HG03558 (cell line): ENCODE measurements around the gene CAPN5.

Experiments used
- ATAC-seq: cut with Tn5 transposase; IDR thresholded peaks from one replicate; pipeline ENCODE4 v1.9.1; 2021; ENCODE audit warnings: moderate number of reproducible peaks; ENCODE audit not compliant: unreplicated experiment; ENCODE audit errors: extremely low read depth

Gene CAPN5

DNA sequence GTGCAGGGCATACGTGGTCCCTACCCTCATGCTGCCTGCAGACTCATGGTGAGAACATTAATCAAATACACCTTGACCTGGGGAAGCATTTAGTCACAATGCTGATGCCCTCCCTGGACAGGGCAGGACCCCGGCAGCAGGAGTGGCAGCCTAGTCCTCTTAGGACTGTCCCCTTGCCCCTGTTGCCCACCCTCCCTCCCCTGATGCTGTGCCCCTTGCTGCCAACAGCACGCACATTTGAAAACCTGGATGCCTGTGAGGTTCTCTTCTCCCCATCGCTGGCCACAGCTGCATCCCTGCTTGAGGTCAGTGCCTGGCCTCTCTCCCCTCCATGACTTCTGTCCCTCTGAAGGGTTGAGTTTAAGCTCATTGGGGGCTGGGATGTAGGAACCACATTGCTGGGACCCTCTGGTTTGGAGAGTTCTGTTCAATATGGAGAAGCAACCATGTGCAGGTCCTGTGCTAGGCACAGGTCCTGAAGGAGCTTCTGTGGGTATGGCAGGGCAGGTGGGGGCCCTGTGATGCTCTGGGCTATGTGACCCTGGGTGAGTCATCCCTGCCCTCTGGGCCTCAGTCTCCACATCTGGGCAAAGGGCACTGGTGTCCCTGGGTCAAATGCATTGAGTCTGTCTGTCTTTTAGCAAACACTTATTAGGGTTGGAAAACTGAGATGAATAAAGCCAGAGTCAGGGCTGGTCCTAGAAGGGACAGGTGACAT lies 92.6 kb downstream of the CAPN5 start:
- no peak for ATAC-seq

DNA sequence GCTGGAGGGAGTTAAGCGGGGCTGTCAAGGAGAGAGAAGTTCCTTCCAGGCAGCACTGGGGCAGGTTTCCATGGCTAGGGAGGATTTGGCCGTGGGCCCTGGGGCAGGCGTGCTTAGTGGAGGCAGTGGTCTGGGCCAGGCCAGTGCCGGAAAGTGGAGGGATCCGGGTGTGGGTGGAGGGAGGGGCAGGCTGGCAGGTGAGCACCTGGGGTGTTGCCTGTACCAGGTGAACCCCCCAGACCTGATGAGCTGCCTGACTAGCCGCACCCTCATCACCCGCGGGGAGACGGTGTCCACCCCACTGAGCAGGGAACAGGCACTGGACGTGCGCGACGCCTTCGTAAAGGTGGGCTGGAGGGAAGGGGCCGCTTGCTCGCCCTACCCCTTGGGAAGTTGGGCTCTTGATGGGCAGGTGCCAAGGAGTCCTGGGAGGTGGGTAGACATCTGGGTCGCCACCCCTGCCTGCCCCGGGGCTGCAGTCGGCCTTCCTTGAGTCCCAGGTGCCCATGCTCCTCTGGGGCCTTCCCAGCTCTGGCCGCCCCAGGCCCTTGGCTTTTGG lies 93.2 kb downstream of the CAPN5 start:
- no peak for ATAC-seq

DNA sequence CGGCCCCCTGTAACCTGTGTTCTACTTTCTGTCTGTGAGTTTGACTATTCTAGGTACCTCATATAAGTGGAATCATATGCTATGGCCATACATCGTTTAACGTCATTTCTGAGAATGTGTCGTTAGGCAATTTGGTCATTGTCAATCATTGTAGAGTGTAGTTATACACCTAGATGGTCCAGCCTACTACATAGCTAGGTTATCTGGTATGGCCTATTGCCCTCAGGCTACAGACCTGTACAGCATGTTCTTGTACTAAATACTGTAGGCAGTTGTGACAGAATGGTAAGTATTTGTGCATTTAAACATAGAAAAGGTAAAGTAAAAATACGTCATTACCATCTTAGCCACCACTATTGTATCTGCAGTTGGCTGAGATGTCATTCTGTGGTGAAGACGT lies 96.5 kb downstream of the CAPN5 start:
- no peak for ATAC-seq

DNA sequence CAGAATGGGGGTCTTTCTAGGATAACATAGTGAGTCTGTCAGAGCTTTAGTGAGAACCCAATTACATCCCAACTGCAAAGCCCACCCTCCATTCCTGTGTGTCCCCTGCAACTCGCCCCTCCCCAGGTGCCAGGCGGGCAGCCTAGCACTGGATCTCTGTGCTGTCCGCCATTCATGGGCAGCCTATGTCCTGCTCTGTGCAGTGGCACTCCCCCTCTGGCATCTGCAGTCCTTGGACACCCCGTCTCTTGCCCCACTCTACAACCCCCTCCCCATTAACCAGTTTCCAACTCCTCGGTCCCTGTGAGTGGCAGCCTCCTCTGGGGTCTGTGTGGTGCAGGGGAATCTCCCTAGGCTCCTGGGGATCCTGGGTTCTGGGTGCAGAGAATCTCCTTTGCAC lies 98.3 kb downstream of the CAPN5 start:
- ATAC-seq, result no peak

DNA sequence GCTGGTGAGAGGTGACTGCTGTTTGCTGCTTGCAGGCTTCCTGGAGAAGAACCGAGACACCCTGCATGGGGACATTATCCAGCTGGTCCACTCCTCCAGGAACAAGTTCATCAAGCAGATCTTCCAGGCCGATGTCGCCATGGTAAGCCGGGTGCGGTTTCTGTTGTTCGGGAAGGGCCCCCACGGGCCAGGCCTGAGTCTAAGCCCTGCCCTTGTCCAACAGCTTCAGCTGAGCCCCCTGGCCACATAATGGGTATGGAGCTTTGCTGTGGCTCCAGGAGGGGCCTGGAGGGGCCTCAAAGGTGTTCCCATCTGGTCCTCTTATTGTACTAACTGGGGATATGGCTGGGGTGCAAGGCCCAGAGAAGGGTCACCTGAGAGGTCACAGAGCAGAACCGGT lies 99.2 kb downstream of the CAPN5 start:
- no peak for ATAC-seq

DNA sequence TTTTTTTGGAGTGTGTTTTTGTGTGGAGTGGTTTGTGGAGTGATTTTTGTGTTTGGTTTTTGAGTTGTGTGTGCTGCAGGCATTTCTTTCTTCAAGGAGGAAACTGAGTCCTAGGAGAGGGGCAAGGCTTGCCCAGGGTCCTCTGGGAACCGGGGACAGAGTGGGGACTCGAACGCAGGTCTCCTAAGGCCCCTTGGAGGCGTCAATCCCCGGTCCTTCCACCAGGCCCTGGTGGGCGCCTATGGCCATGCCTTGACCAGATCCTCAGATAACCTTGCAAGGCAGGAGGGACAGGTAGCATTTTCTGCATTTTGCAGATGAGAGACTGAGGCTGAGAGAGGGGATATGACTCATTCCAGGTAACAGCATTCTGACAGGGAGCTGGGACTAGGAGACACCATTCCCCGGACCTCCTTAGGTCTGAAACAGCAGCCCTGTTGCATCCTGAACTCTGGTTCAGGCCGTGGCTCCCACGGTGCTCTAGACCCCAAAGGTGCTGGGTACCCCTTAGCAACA lies 100.4 kb downstream of the CAPN5 start:
- no peak for ATAC-seq

DNA sequence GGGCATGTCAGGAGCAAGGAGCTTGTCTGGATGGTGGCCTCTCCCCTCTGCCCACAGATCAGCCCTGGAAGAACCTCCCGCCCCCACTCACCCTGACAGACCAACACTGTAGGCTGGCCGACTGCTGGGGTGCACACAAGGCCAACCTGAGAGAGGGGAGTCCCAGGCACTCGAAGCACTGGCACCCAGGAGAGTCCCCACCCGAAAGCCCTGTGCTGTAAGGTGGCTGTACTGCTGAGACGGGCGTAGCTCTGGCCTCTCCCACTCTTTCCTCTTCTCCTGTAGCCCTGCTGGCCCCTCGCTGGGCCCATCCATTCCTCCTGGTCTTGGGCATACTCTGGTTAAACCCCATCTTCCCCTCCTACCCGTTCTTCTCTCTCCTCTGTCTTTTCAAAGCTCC lies 101.0 kb downstream of the CAPN5 start:
- no peak for ATAC-seq

DNA sequence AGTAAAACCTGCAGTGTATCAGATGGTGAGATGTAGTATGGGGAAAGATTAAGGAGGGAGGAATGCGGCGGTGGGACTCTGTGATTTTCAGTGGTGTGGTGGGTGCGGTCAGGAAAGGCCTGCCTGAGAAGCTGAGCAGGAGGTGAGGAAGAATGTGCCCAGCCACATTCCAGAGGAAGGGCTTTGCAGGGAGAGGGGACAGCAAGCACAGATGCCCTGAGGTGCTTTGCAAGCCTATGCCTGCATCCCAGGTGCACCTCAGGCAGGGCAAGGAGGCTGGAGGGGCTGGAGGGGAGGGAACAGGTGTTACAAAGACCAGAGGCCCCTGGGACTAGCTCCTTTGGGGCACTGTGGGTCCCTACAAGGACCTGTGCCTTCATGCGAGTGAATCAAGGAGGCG lies 103.3 kb downstream of the CAPN5 start:
- ATAC-seq, result no peak

DNA sequence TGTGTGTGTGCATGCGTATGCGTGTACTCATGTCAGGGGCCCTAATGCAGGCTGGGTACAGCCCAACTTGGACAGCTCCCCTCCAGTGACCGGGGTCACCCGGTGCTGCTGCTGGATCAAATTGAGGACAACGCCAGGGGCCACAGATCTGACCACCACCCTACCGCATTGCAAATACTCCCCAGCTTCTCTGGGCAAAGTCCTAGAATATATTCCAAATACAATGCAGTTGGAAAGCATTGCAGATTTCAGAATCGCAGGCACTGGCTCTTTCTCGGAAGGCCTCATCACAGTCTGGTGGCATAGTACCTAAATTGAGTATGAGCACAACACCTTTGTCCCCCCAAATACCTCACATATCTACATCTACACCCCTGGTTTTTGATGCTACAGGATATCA lies 104.5 kb downstream of the CAPN5 start:
- ATAC-seq, result no peak

DNA sequence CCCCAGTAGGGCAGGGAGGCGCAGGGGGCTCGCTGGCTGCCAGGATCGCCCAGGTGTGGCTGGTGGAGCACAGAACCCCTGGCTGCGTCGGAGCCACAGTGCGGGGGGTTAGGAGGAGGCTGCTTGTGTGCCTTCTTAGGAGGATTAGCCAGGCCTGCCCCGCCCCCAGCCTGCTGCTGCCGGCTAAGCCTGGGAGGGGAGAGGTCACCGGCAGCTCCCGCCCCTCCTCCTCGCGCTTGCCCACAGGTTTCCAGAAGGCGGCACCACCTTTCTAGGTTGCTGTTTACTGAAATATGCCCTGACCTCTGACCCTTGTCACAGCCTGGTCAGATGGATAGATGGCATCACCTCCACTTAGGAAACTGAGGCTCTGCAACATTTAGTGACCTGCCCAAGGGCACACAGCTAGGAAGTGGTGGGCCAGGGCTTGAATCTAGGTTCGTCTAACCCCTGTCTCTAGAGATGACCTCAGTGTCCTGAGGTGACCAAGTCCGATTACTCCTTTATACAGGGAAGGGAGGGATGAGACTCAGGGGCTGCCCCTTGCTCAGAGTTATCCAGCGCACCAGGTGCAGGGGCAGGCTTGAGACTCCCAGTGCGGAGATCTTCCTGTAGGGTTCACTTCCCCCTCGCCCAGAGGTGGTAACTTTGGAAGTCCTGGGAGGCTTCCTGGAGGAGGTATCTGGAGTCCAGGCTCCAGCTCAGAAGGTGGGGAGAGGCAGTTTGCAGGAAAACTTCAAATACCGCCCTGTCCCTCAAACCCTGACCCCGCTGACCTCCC lies 105.3 kb downstream of the CAPN5 start:
- no peak for ATAC-seq

DNA sequence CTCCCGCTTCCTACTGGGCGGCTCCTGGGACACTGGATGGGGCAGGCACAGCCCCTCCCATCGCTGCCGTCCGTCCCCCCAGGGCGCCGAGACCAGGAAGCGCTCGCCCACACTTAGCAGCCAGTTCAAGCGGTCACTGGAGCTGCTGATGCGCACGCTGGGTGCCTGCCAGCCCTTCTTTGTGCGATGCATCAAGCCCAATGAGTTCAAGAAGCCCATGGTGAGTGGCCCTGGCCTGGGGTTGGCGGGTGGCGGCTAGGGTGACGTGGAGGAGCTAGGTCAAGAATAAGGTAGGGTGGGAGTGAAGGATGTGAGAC lies 105.9 kb downstream of the CAPN5 start:
- ATAC-seq, result no peak

DNA sequence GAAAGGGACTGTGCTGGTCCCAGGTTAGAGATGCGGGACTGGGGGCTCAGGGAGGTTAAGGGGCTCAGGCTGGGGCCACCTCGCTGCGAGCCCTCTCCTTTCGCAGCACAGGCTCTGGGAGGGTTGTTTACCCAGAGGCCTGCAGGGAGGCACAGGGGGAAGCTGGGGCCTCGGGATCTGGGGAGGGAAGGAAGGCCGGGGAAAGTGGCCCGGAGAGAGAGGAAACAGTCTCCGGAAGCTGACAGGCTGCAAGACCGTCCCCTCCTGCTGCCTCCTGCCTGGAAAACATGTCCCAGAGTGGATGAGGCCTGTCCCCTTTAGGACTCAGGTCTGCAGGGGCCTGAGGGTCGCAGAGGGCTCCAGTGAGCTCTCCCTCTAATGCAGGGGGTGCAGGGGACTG lies 106.7 kb downstream of the CAPN5 start:
- no peak for ATAC-seq

DNA sequence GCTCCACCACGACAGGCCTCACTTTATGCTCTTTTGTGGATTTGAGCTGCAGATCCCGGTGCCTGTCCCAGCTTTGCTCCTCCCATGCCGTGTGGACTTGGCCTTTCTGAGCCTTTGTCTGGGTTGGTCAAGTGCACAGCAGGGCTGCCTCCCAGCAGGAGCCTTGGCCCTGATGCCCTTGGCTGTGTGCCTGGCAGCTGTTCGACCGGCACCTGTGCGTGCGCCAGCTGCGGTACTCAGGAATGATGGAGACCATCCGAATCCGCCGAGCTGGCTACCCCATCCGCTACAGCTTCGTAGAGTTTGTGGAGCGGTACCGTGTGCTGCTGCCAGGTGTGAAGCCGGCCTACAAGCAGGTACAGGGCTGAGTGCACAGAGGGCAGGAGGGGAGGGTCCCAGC lies 107.8 kb downstream of the CAPN5 start:
- no peak for ATAC-seq

DNA sequence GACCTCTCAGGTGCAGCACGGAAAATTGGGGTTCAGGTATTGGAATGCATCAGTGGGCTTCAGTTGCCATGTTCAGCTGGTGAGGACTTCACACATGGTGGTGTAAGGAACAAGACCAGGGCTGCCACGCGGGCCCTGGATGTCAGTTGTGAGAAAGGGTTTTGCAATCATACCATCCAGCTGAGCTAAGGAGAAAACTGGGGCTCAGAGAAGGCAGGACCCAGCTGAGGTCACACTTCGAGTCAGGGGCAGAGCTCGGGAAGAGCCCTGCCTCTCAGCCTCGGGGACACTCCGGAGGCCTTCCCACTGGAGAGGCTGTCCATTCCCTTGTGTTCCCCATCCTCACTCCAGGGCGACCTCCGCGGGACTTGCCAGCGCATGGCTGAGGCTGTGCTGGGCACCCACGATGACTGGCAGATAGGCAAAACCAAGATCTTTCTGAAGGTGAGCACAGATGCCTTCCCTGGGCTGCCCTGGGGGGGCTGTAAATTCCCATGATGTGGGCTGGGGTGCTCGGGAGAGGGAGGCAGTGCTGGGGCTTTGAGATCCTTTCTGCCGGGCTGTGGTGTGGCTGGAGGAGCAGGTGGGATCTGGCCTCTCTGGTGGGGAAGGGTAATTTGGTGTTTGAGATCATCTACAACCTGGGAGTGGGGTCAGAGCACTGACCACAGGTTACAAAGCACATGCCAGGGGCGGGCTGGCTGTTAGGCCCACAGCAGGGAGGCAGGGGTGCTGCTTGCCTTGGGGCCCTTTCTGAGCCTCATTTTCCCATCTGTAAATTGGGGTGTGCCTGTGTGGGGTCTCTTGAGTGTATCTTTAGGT lies 108.5 kb downstream of the CAPN5 start:
- no peak for ATAC-seq
